A549 (cell line): ENCODE measurements around the gene DTX3.

Source experiments
- CHD2 ChIP-seq: fragments of 150-350 bp; IDR thresholded peaks from 2 replicates; pipeline ENCODE4 v1.6.1; 2014; ENCODE audit warnings: low read length; ENCODE audit not compliant: partially characterized antibody
- CTCF ChIP-seq: fragments of >200 bp; sonication (Bioruptor Twin); formaldehyde crosslinking; IDR thresholded peaks from 3 replicates; pipeline ENCODE4 v1.5.1; 2016
- E2F6 ChIP-seq: IDR thresholded peaks from 2 replicates; pipeline ENCODE4 v1.6.1; 2012; ENCODE audit warnings: low read depth, borderline replicate concordance
- EP300 ChIP-seq, 2 experiments: fragments of >200 bp; sonication (Bioruptor Twin); formaldehyde crosslinking; IDR thresholded peaks; 2 replicates in 1 of 2; 3 replicates in 1 of 2; pipeline ENCODE4 v1.6.1; 2016 to 2017
- FOSL2 ChIP-seq, 2 experiments: fragments of 450-650 bp in 1 of 2; fragments of >200 bp in 1 of 2; sonication (Bioruptor Twin) in 1 of 2; formaldehyde crosslinking; IDR thresholded peaks; 2 replicates each; pipeline versions ENCODE4 v1.5.0 to v1.6.1; 2016 to 2020; ENCODE audit warnings: mild to moderate bottlenecking in 1 of 2, moderate library complexity in 1 of 2
- HDAC2 ChIP-seq: fragments of 200-600 bp; sonication (generic); IDR thresholded peaks from 2 replicates; pipeline ENCODE4 v1.6.1; 2016
- MAZ ChIP-seq: fragments of 150-350 bp; IDR thresholded peaks from 2 replicates; pipeline ENCODE4 v1.6.1; 2014; ENCODE audit warnings: antibody characterized with exemption, low read depth, low read length, borderline replicate concordance
- NFE2L2 ChIP-seq: fragments of 150-350 bp; conservative IDR thresholded peaks from 2 replicates; pipeline ENCODE4 v1.6.1; 2014; ENCODE audit warnings: low read length
- NR3C1 ChIP-seq: fragments of >200 bp; sonication (Bioruptor Twin); formaldehyde crosslinking; IDR thresholded peaks from 3 replicates; pipeline ENCODE4 v1.6.1; 2017
- POLR2A ChIP-seq: IDR thresholded peaks from 2 replicates; pipeline ENCODE4 v1.6.1; 2012; ENCODE audit warnings: mild to moderate bottlenecking, low read length
- POLR2AphosphoS2 ChIP-seq: conservative IDR thresholded peaks from 2 replicates; pipeline ENCODE4 v1.6.1; 2012; ENCODE audit warnings: low read length, improper control_type of control experiment, inconsistent platforms
- RNF2 ChIP-seq: fragments of 200-600 bp; sonication (generic); IDR thresholded peaks from 2 replicates; pipeline ENCODE4 v1.6.1; 2016; ENCODE audit warnings: low read depth, mild to moderate bottlenecking, antibody characterized with exemption, moderate library complexity, borderline replicate concordance
- ZNF302 ChIP-seq: fragments of 250-450 bp; sonication (Bioruptor Pico); IDR thresholded peaks from 2 replicates; pipeline ENCODE4 v1.9.0; 2021; ENCODE audit warnings: inconsistent platforms, mild to moderate bottlenecking, moderate library complexity

DNA sequence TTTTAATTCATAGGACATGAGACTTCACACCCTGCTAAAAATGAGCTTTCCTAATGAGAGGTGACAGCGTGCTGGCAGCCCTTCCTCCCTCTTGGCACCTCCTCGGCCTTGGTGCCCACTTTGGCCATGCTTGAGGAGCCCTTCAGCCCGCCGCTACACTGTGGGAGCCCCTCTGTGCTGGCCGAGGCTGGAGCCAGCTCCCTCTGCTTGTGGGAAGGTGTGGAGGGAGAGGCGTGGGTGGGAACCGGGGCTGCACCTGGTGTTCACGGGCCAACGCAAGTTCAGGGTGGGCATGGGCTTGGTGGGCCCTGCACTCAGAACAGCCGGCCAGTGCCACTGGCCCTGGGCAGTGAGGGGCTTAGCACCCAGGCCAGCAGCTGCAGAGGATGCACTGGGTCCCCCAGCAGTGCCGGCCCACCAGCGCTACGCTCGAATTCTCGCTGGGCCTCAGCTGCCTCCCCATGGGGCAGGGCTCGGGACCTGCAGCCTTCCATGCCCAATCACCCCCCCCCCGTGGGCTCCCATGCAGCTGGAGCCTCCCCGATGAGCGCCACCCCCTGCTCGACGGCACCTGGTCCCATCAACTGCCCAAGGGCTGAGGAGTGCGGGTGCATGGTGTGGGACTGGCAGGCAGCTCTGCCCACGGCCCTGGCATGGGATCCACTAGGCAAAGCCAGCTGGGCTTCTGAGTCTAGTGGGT lies 51.1 kb downstream of the DTX3 start:
- TF ChIP-seq EP300 (IDR thresholded peaks at IDR 0.05) (no peak), CTCF (no peak), E2F6 (no peak), FOSL2 (IDR thresholded peaks at IDR 0.05) (no peak), FOSL2 (CRISPR knock-in tag; IDR thresholded peaks at IDR 0.05) (no peak), NFE2L2 (no peak), POLR2A (no peak), HDAC2 (no peak), CHD2 (no peak), MAZ (no peak), ZNF302 (CRISPR knock-in tag) (no peak), POLR2AphosphoS2 (no peak), NR3C1 (no peak), RNF2 (no peak)
